GM12865 (cell line): ENCODE results near the gene LONP1.

Experiments
- DNase-seq: peaks from one replicate; pipeline ENCODE4 v3.0.0; 2010; ENCODE audit warnings: low read depth
- H3K4me3 ChIP-seq: 2 replicates; pipeline ENCODE4 v1.5.1; 2011; ENCODE audit warnings: mild to moderate bottlenecking, low read depth, low read length, control low read depth
- CTCF ChIP-seq: IDR thresholded peaks from 2 replicates; pipeline ENCODE4 v1.5.1; 2011; ENCODE audit warnings: low read length, control low read depth, low read depth, inconsistent platforms; ENCODE audit not compliant: insufficient read depth; ENCODE audit errors: missing control alignments

The LONP1 gene

DNA sequence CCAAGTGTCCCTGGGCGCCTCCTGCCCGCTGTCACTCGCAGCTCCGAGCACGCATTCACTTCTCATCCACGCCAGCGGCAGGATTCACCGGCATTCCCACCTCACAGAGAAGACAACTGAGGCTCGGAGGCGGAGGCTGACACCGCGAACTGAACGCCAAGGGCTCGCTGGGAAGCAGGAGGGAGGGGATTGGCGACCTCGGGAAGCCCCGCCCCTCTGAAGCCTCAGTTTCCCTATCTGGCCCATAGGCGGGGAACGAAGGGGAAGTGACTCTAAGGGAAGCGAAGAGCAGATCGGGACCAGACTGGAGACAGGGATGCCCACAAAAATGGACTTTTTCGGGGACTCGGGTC is 39.9 kb downstream of the LONP1 start:
- DNase-seq = no peak
- no peak for TF ChIP-seq CTCF
- peak overlapping the region; percentile 75 for H3K4me3 ChIP-seq

- no peak for DNase-seq
- peak overlapping the region; percentile 75 for H3K4me3 ChIP-seq
- TF ChIP-seq CTCF = no peak
Observed at GRCh38 chr19:5679289-5680083, 40.5 kb downstream of the LONP1 start.

DNA sequence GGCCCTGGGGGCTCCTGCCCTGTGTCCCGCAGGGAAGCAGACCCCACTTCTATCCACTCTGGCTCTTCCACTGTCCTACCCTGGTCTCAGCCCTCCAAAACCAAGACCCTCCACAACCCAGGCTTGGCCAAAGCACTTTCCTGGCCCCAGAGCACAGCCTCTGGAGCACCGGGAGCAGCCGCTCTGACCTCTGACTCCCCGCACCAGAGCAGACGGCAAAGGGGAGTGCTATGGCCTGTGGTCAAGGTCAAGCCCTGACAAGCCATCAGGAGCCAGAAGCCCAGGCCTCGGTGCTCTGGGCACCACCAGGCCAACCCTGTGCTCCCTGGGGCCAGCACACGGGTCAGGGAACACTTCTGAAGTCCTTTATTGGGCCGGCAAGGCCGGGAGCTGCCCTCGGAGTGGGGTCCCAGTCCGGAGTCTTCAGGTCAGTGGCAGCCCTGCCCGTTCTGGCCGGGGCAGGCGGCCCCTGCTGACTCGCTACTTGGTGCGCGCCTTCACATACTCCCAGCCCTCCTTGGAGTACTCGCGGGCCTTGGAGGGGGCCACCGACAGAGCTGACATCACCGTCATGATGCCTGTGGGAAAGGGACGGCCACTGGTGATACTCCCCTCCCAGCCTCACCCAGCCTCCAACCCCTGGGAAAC is 41.8 kb downstream of the LONP1 start:
- no peak for TF ChIP-seq CTCF
- no peak overlapping the region for H3K4me3 ChIP-seq
- no peak for DNase-seq

GRCh38 chr19:5677580-5677979 is 42.4 kb downstream of the LONP1 start:
- no peak for TF ChIP-seq CTCF
- H3K4me3 ChIP-seq = no peak overlapping the region
- DNase-seq = no peak

DNA sequence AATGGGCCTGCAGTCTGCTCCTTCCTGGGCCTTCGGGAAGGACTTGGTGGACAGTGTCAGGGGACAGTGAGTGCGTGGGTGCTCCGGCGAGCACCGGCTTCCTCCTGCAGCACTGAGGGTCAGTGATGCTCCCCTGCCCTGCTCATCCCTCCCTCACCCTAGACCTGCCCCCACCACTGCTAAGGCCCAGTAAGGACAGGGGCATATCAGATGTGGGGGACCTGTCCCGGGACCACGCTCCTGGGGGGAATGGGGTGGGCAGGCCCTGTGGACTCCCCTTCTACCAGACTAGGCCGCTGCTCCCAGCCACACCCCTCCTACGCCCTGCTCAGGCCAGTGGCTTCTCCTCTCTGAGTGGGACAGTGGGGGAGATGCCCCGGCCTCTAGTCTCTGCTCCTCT is 42.8 kb downstream of the LONP1 start:
- no peak overlapping the region for H3K4me3 ChIP-seq
- DNase-seq = no peak
- no peak for TF ChIP-seq CTCF

DNA sequence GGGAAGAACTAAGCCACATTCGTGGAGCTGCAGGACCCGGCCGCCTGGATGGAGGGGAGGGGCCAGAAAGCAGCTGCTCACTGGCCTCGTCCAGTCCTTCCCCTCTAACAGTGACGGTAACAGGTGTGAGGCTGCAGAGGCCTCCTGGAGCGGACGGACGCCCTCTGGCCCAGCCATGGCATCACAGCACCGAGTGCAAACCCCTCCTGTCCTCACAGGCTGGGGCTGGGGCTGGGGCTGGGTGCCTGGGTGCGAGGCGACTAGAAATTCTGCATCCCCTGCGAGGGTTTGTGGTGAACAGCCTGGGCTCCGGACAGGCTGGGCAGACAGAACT is 43.2 kb downstream of the LONP1 start:
- H3K4me3 ChIP-seq = no peak overlapping the region
- no peak for DNase-seq
- no peak for TF ChIP-seq CTCF

DNA sequence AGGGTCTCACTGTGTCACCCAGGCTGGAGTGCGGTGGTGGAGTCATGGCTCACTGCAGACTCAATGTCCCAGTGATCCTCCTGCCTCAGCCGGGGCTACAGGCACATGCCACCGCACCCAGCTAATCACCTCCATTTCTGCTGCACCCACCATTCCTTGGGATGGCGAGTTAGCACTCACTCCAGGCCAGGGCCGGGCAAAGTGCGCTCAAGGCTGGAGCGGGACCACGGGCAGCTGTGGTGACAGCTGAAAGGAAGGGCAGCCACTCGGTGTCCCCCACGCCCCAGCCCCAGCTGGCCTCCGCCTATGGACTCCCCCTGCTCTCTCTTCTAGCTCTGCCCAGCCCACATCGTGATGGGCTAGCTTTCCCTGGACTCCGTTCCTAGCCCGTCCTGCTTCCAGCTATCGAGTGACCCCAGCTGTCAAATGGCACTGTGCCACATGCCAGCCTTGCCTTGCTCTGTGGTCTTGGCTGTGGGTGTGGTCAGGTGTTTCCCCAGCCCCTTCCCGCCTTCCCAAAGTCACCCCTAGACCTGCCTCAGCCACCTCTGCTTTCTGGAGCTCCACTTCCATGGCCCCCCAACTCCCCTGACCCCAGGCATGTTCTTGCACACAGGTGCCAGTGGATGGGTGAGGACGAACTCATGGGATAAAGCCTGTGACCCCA is 43.7 kb downstream of the LONP1 start:
- no peak for DNase-seq
- no peak for TF ChIP-seq CTCF
- H3K4me3 ChIP-seq = no peak overlapping the region
